NB4 (cell line): ENCODE data around the gene HERC3.

Experiments
- CTCF ChIP-seq: IDR thresholded peaks from one replicate; pipeline ENCODE4 v1.5.1; 2012; ENCODE audit warnings: low read depth, low read length
- MAX ChIP-seq: IDR thresholded peaks from 2 replicates; pipeline ENCODE4 v1.6.1; 2011; ENCODE audit warnings: low read depth, low read length
- MYC ChIP-seq: IDR thresholded peaks from 2 replicates; pipeline ENCODE4 v1.6.1; 2011; ENCODE audit warnings: low read depth, low read length
- POLR2A ChIP-seq: IDR thresholded peaks from 2 replicates; pipeline ENCODE4 v1.6.1; 2011; ENCODE audit warnings: mild to moderate bottlenecking; ENCODE audit not compliant: insufficient read length; ENCODE audit errors: extremely low read depth

GRCh38 chr4:88549815-88550214, 42.5 kb upstream of the HERC3 start:
- TF ChIP-seq CTCF = no peak
- TF ChIP-seq POLR2A = no peak
- TF ChIP-seq MYC = no peak
- no peak for TF ChIP-seq MAX
